HG02852 (cell line): ENCODE measurements around the gene CIZ1.

ENCODE experiments used
- ATAC-seq: cut with Tn5 transposase; IDR thresholded peaks from one replicate; pipeline ENCODE4 v1.9.1; 2021; ENCODE audit warnings: mild to moderate bottlenecking, moderate library complexity; ENCODE audit not compliant: unreplicated experiment

The CIZ1 gene

GRCh38 chr9:128164307-128164885, 27.0 kb downstream of the CIZ1 start:
- no peak for ATAC-seq

GRCh38 chr9:128163523-128164306, 27.7 kb downstream of the CIZ1 start:
- no peak for ATAC-seq

GRCh38 chr9:128163027-128163515, 28.3 kb downstream of the CIZ1 start:
- ATAC-seq, result no peak

- ATAC-seq, result no peak
These were observed 29.0 kb downstream of the CIZ1 start for GRCh38 chr9:128162215-128163026.

- no peak for ATAC-seq
These were observed 30.0 kb downstream of the CIZ1 start for GRCh38 chr9:128161215-128161902.

- peak; percentile 4 for ATAC-seq
These were observed 30.8 kb downstream of the CIZ1 start for GRCh38 chr9:128160603-128160987.

- ATAC-seq, result peak; percentile 76
These were observed 31.4 kb downstream of the CIZ1 start, which contains the start of gene BBLN for GRCh38 chr9:128159784-128160602. TSS of gene BBLN (plus strand) at chr9:128160265. CDS start at chr9:128160408, 143 bp downstream.

- ATAC-seq, result peak; percentile 11
These were observed 31.9 kb downstream of the CIZ1 start for GRCh38 chr9:128159522-128159783.

GRCh38 chr9:128155736-128156500, 35.5 kb downstream of the CIZ1 start:
- ATAC-seq, result no peak

GRCh38 chr9:128153947-128154695, 37.3 kb downstream of the CIZ1 start:
- no peak for ATAC-seq

- ATAC-seq, result no peak
These were observed 38.1 kb downstream of the CIZ1 start for GRCh38 chr9:128153060-128153946.

GRCh38 chr9:128152133-128153059, 39.0 kb downstream of the CIZ1 start:
- ATAC-seq, result no peak

GRCh38 chr9:128151309-128152132, 39.9 kb downstream of the CIZ1 start:
- no peak for ATAC-seq

GRCh38 chr9:128150594-128151308, 40.6 kb downstream of the CIZ1 start:
- ATAC-seq, result no peak

GRCh38 chr9:128149951-128150593, 41.3 kb downstream of the CIZ1 start:
- ATAC-seq, result no peak
